ENCODE measurements around the gene B4GALNT4.
"Not testable (repeated sequence)": the region's sequence is repeated elsewhere in the genome, so short reads cannot be mapped to it uniquely, and the experiment has no call there.

B4GALNT4 gene

GRCh38 chr11:422249-422656, 53.0 kb downstream of the B4GALNT4 start:
- Histone ChIP-seq H3K9me3 (ENCODE audit: control insufficient read depth in 5 of 5, low read length in 5 of 5) (peaks cover 0 to 3% (median 0%) of the 10 kb centered on the region in 5 donors), H3K27ac (ENCODE audit: low read depth, low read length) (no peak overlapping the region), H3K27me3 (ENCODE audit: control insufficient read depth in 5 of 5, insufficient read depth in 4 of 5, low read length in 5 of 5) (peaks cover 15 to 26% (median 19%) of the 10 kb centered on the region in 5 donors)

DNA sequence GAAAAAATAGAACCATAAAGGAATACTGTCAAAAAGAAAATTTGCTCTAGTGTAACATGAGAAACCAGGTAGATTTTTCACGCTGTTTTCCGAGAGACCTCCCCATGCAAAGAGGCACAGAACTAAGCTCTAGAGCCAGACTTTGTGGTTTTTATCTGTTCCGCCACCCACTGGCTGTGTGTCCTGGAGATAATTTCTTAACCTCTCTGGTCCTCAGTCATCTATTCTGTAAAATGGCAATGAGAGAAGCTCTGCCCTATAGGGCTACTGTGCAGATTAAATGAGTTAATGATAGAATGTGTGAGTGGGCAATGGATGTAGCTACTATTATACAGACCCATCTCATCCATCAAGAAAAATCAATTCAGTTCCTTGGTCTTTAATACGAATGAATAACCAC, 54.9 kb downstream of the B4GALNT4 start:
- no peak overlapping the region for H3K4me3 ChIP-seq (ENCODE audit: low read depth in 1 of 5, low read length in 5 of 5)
- H3K27me3 ChIP-seq (ENCODE audit: control insufficient read depth in 5 of 5, insufficient read depth in 4 of 5, low read length in 5 of 5), result peaks cover 9 to 20% (median 11%) of the 10 kb centered on the region in 5 donors
- H3K9ac ChIP-seq (ENCODE audit: low read length in 5 of 5), result no peak overlapping the region
- H3K4me1 ChIP-seq (ENCODE audit: control insufficient read depth in 5 of 5, insufficient read depth in 5 of 5, low read length in 5 of 5), result no peaks in the 10 kb centered on the region
- H3K9me3 ChIP-seq (ENCODE audit: control insufficient read depth in 5 of 5, low read length in 5 of 5), result peaks cover 0 to 3% (median 0%) of the 10 kb centered on the region in 5 donors
- H3K27ac ChIP-seq (ENCODE audit: low read depth, low read length), result no peak overlapping the region
- H3K36me3 ChIP-seq (ENCODE audit: control insufficient read depth in 5 of 5, insufficient read depth in 5 of 5, low read length in 5 of 5), result no peaks in the 10 kb centered on the region

More at GRCh38 chr11:422249-422656, 53.0 kb downstream of the B4GALNT4 start:
- H3K36me3 ChIP-seq (ENCODE audit: control insufficient read depth in 5 of 5, insufficient read depth in 5 of 5, low read length in 5 of 5), result no peaks in the 10 kb centered on the region
- H3K9ac ChIP-seq (ENCODE audit: low read length in 5 of 5), result no peak overlapping the region
- peaks cover 0 to 7% (median 0%) of the 10 kb centered on the region in 5 donors for H3K4me1 ChIP-seq (ENCODE audit: control insufficient read depth in 5 of 5, insufficient read depth in 5 of 5, low read length in 5 of 5)
- no peak overlapping the region for H3K4me3 ChIP-seq (ENCODE audit: low read depth in 1 of 5, low read length in 5 of 5)

- H3K9ac ChIP-seq (ENCODE audit: low read length in 5 of 5); H3K4me3 ChIP-seq (ENCODE audit: low read depth in 1 of 5, low read length in 5 of 5); H3K36me3 ChIP-seq (ENCODE audit: control insufficient read depth in 5 of 5, insufficient read depth in 5 of 5, low read length in 5 of 5); H3K27ac ChIP-seq (ENCODE audit: low read depth, low read length); H3K4me1 ChIP-seq (ENCODE audit: control insufficient read depth in 5 of 5, insufficient read depth in 5 of 5, low read length in 5 of 5); H3K9me3 ChIP-seq (ENCODE audit: control insufficient read depth in 5 of 5, low read length in 5 of 5): not testable (repeated sequence)
- H3K27me3 ChIP-seq (ENCODE audit: control insufficient read depth in 5 of 5, insufficient read depth in 4 of 5, low read length in 5 of 5), result peaks cover 5 to 18% (median 12%) of the 10 kb centered on the region in 5 donors
Observed at GRCh38 chr11:424766-425165, 55.5 kb downstream of the B4GALNT4 start.

DNA sequence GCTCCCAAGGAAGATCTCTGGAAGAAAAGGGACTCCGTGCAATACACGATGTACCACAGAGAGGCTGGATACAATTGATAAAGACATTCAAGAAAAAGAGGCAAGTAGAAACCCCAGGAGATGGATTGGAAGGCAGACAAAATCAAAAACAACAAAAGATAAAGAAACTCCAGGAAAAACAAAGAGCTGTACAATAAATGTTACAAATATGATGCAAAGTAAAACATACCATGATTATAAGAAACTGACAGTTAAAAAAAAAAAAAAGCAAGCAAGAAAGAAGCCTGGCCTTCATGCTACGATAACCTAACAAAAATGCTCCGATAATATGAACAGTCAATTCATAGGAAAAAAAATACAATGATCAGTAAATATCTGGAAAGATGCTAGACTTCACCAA, 56.0 kb downstream of the B4GALNT4 start:
- Histone ChIP-seq H3K27me3 (ENCODE audit: control insufficient read depth in 5 of 5, insufficient read depth in 4 of 5, low read length in 5 of 5) (peaks cover under 1 to 15% (median 9%) of the 10 kb centered on the region in 5 donors), H3K9me3 (ENCODE audit: control insufficient read depth in 5 of 5, low read length in 5 of 5) (peaks cover 0 to 3% (median 0%) of the 10 kb centered on the region in 5 donors)

GRCh38 chr11:426851-427250, 57.6 kb downstream of the B4GALNT4 start:
- Histone ChIP-seq H3K36me3 (ENCODE audit: control insufficient read depth in 5 of 5, insufficient read depth in 5 of 5, low read length in 5 of 5) (no peaks in the 10 kb centered on the region), H3K4me3 (ENCODE audit: low read depth in 1 of 5, low read length in 5 of 5) (no peak overlapping the region), H3K27ac (ENCODE audit: low read depth, low read length) (no peak overlapping the region), H3K9me3 (ENCODE audit: control insufficient read depth in 5 of 5, low read length in 5 of 5) (peaks cover 0 to 3% (median 0%) of the 10 kb centered on the region in 5 donors), H3K9ac (ENCODE audit: low read length in 5 of 5) (no peak overlapping the region), H3K4me1 (ENCODE audit: control insufficient read depth in 5 of 5, insufficient read depth in 5 of 5, low read length in 5 of 5) (no peaks in the 10 kb centered on the region), H3K27me3 (ENCODE audit: control insufficient read depth in 5 of 5, insufficient read depth in 4 of 5, low read length in 5 of 5) (peaks cover 0 to 15% (median 9%) of the 10 kb centered on the region in 5 donors)

More for the DNA sequence above, 56.0 kb downstream of the B4GALNT4 start:
- Histone ChIP-seq H3K36me3 (ENCODE audit: control insufficient read depth in 5 of 5, insufficient read depth in 5 of 5, low read length in 5 of 5) (no peaks in the 10 kb centered on the region), H3K9ac (ENCODE audit: low read length in 5 of 5) (no peak overlapping the region), H3K4me3 (ENCODE audit: low read depth in 1 of 5, low read length in 5 of 5) (no peak overlapping the region), H3K27ac (ENCODE audit: low read depth, low read length) (no peak overlapping the region), H3K4me1 (ENCODE audit: control insufficient read depth in 5 of 5, insufficient read depth in 5 of 5, low read length in 5 of 5) (no peaks in the 10 kb centered on the region)

DNA sequence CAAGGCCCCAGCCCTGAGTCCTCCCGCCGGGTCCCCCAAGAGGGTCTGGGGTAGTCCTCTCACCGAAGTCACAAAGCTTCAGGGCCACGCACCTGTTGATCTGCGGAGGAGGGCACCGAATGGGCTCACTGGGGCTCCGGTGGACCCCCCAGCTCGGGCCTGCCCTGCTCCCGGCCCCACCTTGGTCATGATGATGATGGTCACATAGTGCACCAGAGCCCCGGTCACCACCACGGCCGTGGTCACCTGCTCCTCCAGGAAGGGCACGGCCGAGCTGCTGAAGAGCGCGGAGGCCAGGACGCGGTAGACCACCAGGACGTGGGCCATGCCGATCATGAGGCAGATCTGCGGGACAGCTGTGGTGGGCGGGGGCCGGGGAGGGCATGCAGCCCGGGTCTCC, 59.0 kb downstream of the B4GALNT4 start:
- Histone ChIP-seq H3K9me3 (ENCODE audit: control insufficient read depth in 5 of 5, low read length in 5 of 5) (peaks cover 0 to 3% (median 0%) of the 10 kb centered on the region in 5 donors), H3K27me3 (ENCODE audit: control insufficient read depth in 5 of 5, insufficient read depth in 4 of 5, low read length in 5 of 5) (peaks cover 2 to 23% (median 12%) of the 10 kb centered on the region in 5 donors), H3K4me3 (ENCODE audit: low read depth in 1 of 5, low read length in 5 of 5) (no peak overlapping the region), H3K9ac (ENCODE audit: low read length in 5 of 5) (no peak overlapping the region), H3K27ac (ENCODE audit: low read depth, low read length) (no peak overlapping the region), H3K36me3 (ENCODE audit: control insufficient read depth in 5 of 5, insufficient read depth in 5 of 5, low read length in 5 of 5) (no peaks in the 10 kb centered on the region), H3K4me1 (ENCODE audit: control insufficient read depth in 5 of 5, insufficient read depth in 5 of 5, low read length in 5 of 5) (no peaks in the 10 kb centered on the region)

- no peaks in the 10 kb centered on the region for H3K36me3 ChIP-seq (ENCODE audit: control insufficient read depth in 5 of 5, insufficient read depth in 5 of 5, low read length in 5 of 5)
- H3K9me3 ChIP-seq (ENCODE audit: control insufficient read depth in 5 of 5, low read length in 5 of 5), result peaks cover 0 to 3% (median 0%) of the 10 kb centered on the region in 5 donors
- H3K9ac ChIP-seq (ENCODE audit: low read length in 5 of 5), result no peak overlapping the region
- H3K4me3 ChIP-seq (ENCODE audit: low read depth in 1 of 5, low read length in 5 of 5), result no peak overlapping the region
- H3K27me3 ChIP-seq (ENCODE audit: control insufficient read depth in 5 of 5, insufficient read depth in 4 of 5, low read length in 5 of 5), result peaks cover 6 to 23% (median 12%) of the 10 kb centered on the region in 5 donors
- no peak overlapping the region for H3K27ac ChIP-seq (ENCODE audit: low read depth, low read length)
- H3K4me1 ChIP-seq (ENCODE audit: control insufficient read depth in 5 of 5, insufficient read depth in 5 of 5, low read length in 5 of 5), result no peaks in the 10 kb centered on the region
Observed at GRCh38 chr11:429391-429790, 60.1 kb downstream of the B4GALNT4 start.

GRCh38 chr11:429931-430456, 60.7 kb downstream of the B4GALNT4 start:
- Histone ChIP-seq H3K36me3 (ENCODE audit: control insufficient read depth in 5 of 5, insufficient read depth in 5 of 5, low read length in 5 of 5) (no peaks in the 10 kb centered on the region), H3K4me3 (ENCODE audit: low read depth in 1 of 5, low read length in 5 of 5) (no peak overlapping the region), H3K4me1 (ENCODE audit: control insufficient read depth in 5 of 5, insufficient read depth in 5 of 5, low read length in 5 of 5) (no peaks in the 10 kb centered on the region), H3K9ac (ENCODE audit: low read length in 5 of 5) (no peak overlapping the region), H3K27me3 (ENCODE audit: control insufficient read depth in 5 of 5, insufficient read depth in 4 of 5, low read length in 5 of 5) (peaks cover 6 to 25% (median 15%) of the 10 kb centered on the region in 5 donors), H3K27ac (ENCODE audit: low read depth, low read length) (no peak overlapping the region), H3K9me3 (ENCODE audit: control insufficient read depth in 5 of 5, low read length in 5 of 5) (peaks cover 0 to 3% (median 0%) of the 10 kb centered on the region in 5 donors)
